ENCODE results near the gene SURF2.

Gene SURF2

GRCh38 chr9:133401588-133401987, 45.2 kb downstream of the SURF2 start:
- DNase-seq (ENCODE audit: low read depth): no peak

- no peak for DNase-seq (ENCODE audit: low read depth)
Observed at GRCh38 chr9:133402689-133403088, 46.3 kb downstream of the SURF2 start.

DNA sequence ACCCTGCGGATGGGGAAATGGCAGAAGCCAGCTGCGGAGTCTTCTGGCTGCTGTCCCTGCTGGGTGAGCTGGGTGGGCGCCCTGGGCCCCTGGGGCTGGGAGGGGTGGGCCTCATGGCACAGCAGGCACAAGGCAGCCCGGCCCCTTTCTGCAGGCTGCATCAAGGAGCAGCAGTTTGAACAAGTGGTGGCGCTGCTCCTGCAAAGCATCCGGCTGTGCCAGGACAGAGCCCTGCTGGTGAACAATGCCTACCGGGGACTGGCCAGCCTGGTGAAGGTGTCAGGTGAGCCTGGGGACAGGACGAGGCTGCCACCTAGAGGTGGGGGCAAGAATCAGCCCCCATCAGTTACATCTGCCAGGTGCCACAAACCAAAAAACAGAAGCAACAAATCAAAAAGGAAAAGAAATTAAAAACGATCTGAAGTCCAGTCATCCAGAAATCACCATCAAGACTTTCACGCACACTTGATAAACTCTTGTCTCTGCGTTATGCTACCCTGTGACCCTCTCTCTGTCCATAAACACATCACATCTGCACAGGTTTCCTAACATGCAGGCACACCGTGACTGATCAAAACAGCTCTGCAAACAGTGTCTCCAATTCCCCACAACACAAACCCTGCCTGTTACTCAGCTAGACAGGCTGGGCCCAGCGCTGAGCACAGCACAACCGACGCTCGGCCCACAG, 47.6 kb downstream of the SURF2 start:
- no peak for DNase-seq (ENCODE audit: low read depth)

- no peak for DNase-seq (ENCODE audit: low read depth)
Observed at GRCh38 chr9:133404454-133405002, 48.2 kb downstream of the SURF2 start.

GRCh38 chr9:133405508-133406438, 49.4 kb downstream of the SURF2 start:
- DNase-seq (ENCODE audit: low read depth): no peak

DNA sequence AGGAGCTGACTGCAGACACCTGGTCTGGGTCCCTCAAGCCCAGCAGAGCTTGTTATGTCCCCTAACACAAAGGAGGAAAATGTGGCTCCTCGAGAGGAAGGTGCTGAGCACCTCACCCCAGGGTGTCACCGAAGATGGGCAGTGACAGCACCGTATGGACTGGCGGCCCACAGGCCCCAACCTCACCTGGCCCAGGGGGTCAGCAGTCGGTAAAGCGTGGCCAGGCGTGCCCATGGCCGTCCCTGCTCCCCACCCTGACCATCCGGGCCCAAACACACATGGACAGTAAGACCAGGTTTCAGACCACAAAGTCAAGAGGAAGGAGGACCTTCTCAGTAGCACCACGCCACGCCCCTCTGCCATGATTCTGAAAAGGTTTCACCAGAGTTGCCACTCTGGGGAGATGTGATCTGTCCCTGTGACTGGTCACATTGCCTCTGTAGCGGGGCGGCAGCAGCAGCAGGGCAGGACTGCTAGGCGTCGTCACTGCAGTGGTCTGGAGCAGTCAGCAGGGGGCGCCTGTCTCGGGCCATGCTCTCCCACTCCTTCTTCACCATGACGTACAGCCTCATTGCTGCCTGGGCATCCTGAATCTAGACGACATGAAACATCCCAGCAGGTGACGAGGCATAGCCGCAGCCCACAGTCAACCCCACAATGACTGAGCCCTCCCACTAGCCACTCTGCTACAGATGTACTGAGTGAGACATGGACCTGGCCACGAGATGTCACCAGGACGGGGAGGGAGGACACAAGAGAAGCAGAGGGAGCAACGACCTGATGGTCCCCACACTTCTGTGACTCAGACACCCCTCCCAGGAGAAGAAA, 50.3 kb downstream of the SURF2 start:
- DNase-seq (ENCODE audit: low read depth): no peak

DNA sequence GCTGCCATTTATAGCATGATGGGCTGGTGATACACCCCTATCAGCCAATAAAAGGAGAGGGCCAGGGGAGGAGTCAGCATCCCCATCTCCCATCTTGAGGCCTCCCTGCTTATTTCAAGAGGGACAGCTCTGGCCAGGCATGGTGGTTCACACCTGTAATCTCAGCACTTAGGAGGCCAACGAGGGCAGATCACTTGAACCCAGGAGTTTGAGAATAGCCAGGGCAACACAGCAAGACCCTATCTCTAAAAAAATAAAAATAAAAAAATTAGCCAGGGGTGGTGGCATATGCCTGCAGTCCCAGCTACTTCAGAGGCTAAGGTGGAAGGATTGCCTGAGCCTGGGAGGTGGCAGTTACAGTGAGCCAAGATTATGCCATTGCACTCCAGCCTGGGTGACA, 51.7 kb downstream of the SURF2 start:
- no peak for DNase-seq (ENCODE audit: low read depth)
